GM13977 (cell line): ENCODE measurements around the gene LARP4.

ENCODE experiments used
- DNase-seq: peaks from one replicate; pipeline ENCODE4 v3.0.0; 2012; ENCODE audit warnings: low spot score
- in situ Hi-C: fragments of 300-500 bp; cut with MboI; formaldehyde crosslinking; loops from one replicate; pipeline ENCODE4 v1.12.0; 2022; ENCODE audit warnings: low sequenced_read_pairs, low pct_unique_long_range_greater_than_20kb, mixed read lengths, inconsistent platforms; ENCODE audit not compliant: unreplicated experiment
- TF ChIP-seq, protein P1 (sequence below): IDR thresholded peaks from 2 replicates; pipeline ENCODE4 v1.5.1; 2012; ENCODE audit warnings: mild to moderate bottlenecking, control low read depth; ENCODE audit not compliant: insufficient read depth; ENCODE audit errors: extremely low read depth, missing control alignments

The LARP4 gene

GRCh38 chr12:50400638-50401499 lies at the start of gene LARP4:
Gene LARP4, plus strand, starts transcription at chr12:50400885. Its CDS starts 126 bp downstream, at chr12:50401011.
- TF ChIP-seq, protein P1, sequence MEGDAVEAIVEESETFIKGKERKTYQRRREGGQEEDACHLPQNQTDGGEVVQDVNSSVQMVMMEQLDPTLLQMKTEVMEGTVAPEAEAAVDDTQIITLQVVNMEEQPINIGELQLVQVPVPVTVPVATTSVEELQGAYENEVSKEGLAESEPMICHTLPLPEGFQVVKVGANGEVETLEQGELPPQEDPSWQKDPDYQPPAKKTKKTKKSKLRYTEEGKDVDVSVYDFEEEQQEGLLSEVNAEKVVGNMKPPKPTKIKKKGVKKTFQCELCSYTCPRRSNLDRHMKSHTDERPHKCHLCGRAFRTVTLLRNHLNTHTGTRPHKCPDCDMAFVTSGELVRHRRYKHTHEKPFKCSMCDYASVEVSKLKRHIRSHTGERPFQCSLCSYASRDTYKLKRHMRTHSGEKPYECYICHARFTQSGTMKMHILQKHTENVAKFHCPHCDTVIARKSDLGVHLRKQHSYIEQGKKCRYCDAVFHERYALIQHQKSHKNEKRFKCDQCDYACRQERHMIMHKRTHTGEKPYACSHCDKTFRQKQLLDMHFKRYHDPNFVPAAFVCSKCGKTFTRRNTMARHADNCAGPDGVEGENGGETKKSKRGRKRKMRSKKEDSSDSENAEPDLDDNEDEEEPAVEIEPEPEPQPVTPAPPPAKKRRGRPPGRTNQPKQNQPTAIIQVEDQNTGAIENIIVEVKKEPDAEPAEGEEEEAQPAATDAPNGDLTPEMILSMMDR = no peak
- in situ Hi-C loops = no loop called here
- DNase-seq = peak; percentile 92

- no peak for DNase-seq
- in situ Hi-C loops = no loop called here
- TF ChIP-seq, protein P1 = no peak
Measured at GRCh38 chr12:50351120-50352043, 49.3 kb upstream of the LARP4 start.

GRCh38 chr12:50353404-50353803 lies 47.3 kb upstream of the LARP4 start:
- DNase-seq = no peak
- in situ Hi-C loops = no loop called here
- TF ChIP-seq, protein P1 = no peak

GRCh38 chr12:50353869-50354593 lies 46.7 kb upstream of the LARP4 start:
- DNase-seq = no peak
- TF ChIP-seq, protein P1 = no peak
- in situ Hi-C loops = no loop called here

DNA sequence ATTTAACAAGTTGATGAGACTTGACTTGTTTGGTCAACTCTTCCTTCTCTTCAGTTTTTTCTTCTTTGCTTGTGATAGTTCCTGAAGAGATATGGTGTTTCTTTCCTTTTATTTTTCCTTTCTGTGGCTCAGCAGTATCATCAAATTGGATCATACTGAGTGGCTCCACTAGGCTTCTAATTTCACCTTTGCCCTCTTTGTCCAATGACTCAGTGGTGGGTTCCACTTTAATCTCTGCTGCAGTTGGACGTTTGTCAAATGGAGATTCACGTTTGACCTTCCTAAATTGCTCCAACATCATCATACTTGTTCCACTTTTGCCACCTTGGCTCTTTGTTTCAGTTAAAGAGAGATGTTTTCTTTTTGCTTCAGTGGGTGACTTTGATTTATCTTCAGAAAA lies 45.8 kb upstream of the LARP4 start:
- in situ Hi-C loops = no loop called here

More for the DNA sequence above, 45.8 kb upstream of the LARP4 start:
- TF ChIP-seq, protein P1 = no peak
- no peak for DNase-seq
